ENCODE data around the gene TXNL4A. TPM values are rescaled to one million over a fixed set of nuclear protein-coding genes. Genes with fewer than 3 reads are reported as not detected.

Gene TXNL4A
- total RNA-seq, 2 experiments from 2014 or later: 55.0 to 55.7 TPM

DNA sequence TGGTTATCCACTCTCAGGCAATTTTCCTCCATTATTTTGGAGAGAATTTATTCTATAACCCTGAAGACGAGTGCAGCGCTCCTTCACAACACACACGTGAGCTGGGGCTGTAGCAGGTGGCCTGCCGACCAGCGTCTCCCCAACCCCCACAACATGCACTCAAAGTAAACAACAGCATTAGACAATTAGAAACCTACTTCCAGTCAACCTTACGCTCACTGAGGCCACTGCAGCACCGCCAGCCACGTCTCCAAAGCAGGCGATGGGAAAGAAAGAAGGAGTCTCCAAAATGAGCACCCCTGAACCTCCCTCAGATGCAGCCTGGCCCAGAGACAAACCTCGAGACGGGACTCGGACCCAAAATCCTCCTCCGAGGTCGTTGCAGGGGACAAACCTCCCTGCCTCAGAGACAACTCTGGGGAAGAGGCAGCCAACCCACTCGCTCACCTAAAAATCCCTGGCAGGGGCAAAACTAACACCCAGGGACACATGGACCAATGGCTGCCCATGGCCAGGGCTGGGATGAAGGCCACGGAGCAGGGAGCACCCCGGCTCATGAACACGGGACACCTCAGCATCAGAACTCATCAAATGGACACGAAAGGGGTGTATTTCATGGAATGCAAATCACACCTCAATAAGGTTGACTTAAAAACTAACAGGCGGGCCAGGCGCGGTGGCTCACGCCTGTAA is 39.5 kb downstream of the TXNL4A start:
- POLR2A ChIA-PET: no interaction called here
- TF ChIP-seq CTCF (IDR thresholded peaks at IDR 0.05): no peak
- intact Hi-C loops (cut with DNase I, micrococcal nuclease): no loop called here
- peaks cover 20% of the 10 kb centered on the region for H3K36me3 Mint-ChIP-seq (ENCODE audit: low read depth)
- ATAC-seq (ENCODE audit: poor library complexity): no peak
- DNase-seq: no peak
- Histone ChIP-seq H3K9me3 (ENCODE audit: control insufficient read depth in 1 of 2, insufficient read depth in 1 of 2, low read length in 2 of 2) (no peaks in the 10 kb centered on the region), H3K27me3 (ENCODE audit: control insufficient read depth in 1 of 2, insufficient read depth in 2 of 2, low read length in 2 of 2) (no peaks in the 10 kb centered on the region), H3K4me3 (ENCODE audit: low read length) (no peak overlapping the region), H3K36me3 (ENCODE audit: insufficient read depth, low read length) (peaks cover 3% of the 10 kb centered on the region), H3K27ac (ENCODE audit: low read depth in 1 of 2, low read length in 2 of 2) (no peak overlapping the region), H3K4me1 (ENCODE audit: insufficient read depth, low read length) (peaks cover 56% of the 10 kb centered on the region)
- peak overlapping the region; percentile 71 for H3K4me3 Mint-ChIP-seq
- CTCF ChIA-PET: interaction anchor here (1.4 kb wide), 1 partner anchor 11 kb away, joined by 3 read pairs; no protein-coding TSS in a partner anchor
- H3K9me3 Mint-ChIP-seq: no peaks in the 10 kb centered on the region
- H3K4me1 Mint-ChIP-seq (ENCODE audit: low read depth): peaks cover 47% of the 10 kb centered on the region
- no peak overlapping the region for H3K27ac Mint-ChIP-seq
- H3K27me3 Mint-ChIP-seq: no peaks in the 10 kb centered on the region

DNA sequence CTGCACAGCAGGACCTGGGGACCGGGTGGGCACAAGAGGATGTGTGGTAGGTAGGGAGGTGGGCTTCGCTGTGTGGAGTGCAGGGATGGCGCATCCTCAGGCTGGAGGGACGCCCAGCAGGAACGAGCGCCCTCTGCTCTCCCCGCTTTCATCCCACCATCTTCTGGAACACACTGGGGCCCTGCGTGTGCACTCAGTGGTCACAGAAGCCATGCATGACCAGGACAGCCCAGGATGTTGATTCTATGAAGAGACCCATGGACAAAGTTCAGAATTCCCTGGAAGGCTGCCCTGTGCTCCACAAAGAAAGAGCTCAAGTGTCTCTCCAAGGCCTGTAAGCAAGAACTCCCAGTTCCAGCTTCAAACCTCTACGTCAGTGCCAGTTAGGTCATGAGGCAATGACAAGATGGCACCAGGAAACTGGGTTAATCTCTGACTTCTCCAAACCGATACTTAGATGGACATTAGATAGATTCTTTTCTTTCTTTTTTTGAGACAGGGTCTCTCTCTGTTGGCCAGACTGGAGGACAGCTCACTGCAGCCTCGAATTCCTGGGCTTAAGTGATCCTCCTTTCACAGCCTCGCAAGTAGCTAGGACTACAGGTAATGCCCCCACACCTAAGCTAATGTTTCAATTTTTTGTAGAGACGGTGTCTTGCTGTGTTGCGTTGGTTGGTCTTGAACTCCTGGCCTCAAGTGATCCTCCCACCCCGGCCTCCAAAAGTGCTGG is 40.3 kb downstream of the TXNL4A start:
- ChIA-PET POLR2A (interaction anchor here (0.7 kb wide), 1 partner anchor 19 kb away, joined by 3 read pairs; no protein-coding TSS in a partner anchor), CTCF (no interaction called here)
- H3K9me3 ChIP-seq (ENCODE audit: control insufficient read depth in 1 of 2, insufficient read depth in 1 of 2, low read length in 2 of 2): no peaks in the 10 kb centered on the region
- no peak overlapping the region for H3K27ac ChIP-seq (ENCODE audit: low read depth in 1 of 2, low read length in 2 of 2)
- Mint-ChIP-seq H3K4me3 (peak overlapping the region; percentile 34), H3K36me3 (ENCODE audit: low read depth) (peaks cover 20% of the 10 kb centered on the region), H3K9me3 (no peaks in the 10 kb centered on the region), H3K27ac (no peak overlapping the region), H3K27me3 (no peaks in the 10 kb centered on the region), H3K4me1 (ENCODE audit: low read depth) (peaks cover 47% of the 10 kb centered on the region)
- H3K4me3 ChIP-seq (ENCODE audit: low read length): no peak overlapping the region
- peaks cover 59% of the 10 kb centered on the region for H3K4me1 ChIP-seq (ENCODE audit: insufficient read depth, low read length)
- H3K36me3 ChIP-seq (ENCODE audit: insufficient read depth, low read length): peaks cover 5% of the 10 kb centered on the region
- no peak for DNase-seq
- H3K27me3 ChIP-seq (ENCODE audit: control insufficient read depth in 1 of 2, insufficient read depth in 2 of 2, low read length in 2 of 2): no peaks in the 10 kb centered on the region
- TF ChIP-seq CTCF (IDR thresholded peaks at IDR 0.05): no peak
- ATAC-seq (ENCODE audit: poor library complexity): no peak
- intact Hi-C loops (cut with DNase I, micrococcal nuclease): no loop called here

DNA sequence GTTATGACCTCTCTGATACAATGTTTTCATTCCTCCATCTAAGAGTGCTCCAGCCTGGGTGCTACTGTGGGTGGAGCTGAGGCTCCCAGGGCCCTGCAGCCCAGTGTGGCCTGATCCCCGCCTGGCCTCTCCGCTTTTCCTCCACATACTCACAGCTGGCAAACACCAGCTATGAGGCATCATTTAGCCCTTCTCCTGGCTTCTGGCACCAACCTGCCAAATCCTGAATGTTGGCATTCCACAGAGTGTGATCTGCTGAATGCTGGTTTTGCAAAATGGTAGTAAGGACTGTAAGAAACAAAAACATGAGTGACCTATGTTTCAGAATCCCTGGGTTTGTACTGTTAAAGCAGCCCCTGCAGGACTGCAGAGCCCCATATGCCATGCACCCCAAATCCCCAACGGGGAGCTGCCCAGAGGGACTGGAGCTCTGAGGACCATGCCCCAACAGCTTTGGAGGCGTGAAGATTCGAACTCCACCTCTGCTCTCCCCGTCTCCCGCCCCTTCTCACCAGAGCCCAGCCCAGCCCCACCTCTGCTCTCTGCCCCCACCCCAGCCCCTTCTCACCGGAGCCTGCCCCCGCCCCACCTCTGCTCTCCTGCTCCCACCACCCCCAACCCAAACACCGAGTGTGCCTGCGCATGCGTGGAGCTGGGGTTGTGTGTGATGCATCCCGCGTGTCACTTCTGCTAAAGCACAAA is 41.2 kb downstream of the TXNL4A start:
- H3K4me3 ChIP-seq (ENCODE audit: low read length): no peak overlapping the region
- peaks cover 29% of the 10 kb centered on the region for H3K36me3 Mint-ChIP-seq (ENCODE audit: low read depth)
- ChIA-PET CTCF (no interaction called here), POLR2A (no interaction called here)
- ATAC-seq (ENCODE audit: poor library complexity) (no peak), DNase-seq (no peak)
- no peak overlapping the region for H3K27ac ChIP-seq (ENCODE audit: low read depth in 1 of 2, low read length in 2 of 2)
- intact Hi-C loops (cut with DNase I, micrococcal nuclease): no loop called here
- no peaks in the 10 kb centered on the region for H3K9me3 Mint-ChIP-seq
- peaks cover 47% of the 10 kb centered on the region for H3K4me1 Mint-ChIP-seq (ENCODE audit: low read depth)
- peaks cover 14% of the 10 kb centered on the region for H3K36me3 ChIP-seq (ENCODE audit: insufficient read depth, low read length)
- H3K4me1 ChIP-seq (ENCODE audit: insufficient read depth, low read length): peaks cover 57% of the 10 kb centered on the region
- no peaks in the 10 kb centered on the region for H3K27me3 Mint-ChIP-seq
- no peaks in the 10 kb centered on the region for H3K27me3 ChIP-seq (ENCODE audit: control insufficient read depth in 1 of 2, insufficient read depth in 2 of 2, low read length in 2 of 2)
- no peaks in the 10 kb centered on the region for H3K9me3 ChIP-seq (ENCODE audit: control insufficient read depth in 1 of 2, insufficient read depth in 1 of 2, low read length in 2 of 2)
- H3K4me3 Mint-ChIP-seq: no peak overlapping the region
- H3K27ac Mint-ChIP-seq: no peak overlapping the region
- no peak for TF ChIP-seq CTCF (IDR thresholded peaks at IDR 0.05)

Data from CD4-positive, alpha-beta T cell (primary cell).